ENCODE measurements around the gene HPSE2.

GRCh38 chr10:98489561-98490481, 745.8 kb downstream of the HPSE2 start:
- TF ChIP-seq CTCF (conservative IDR thresholded peaks at IDR 0.05) (no peak), ZFX (IDR thresholded peaks at IDR 0.05) (no peak)

All from C4-2B (cell line).